GDM1 (cell line): ENCODE measurements around the gene OTOP3.
A peak's percentile ranks its signal among the peaks of the same experiment; 100 is the strongest.
"Not testable (repeated sequence)": the region's sequence is repeated elsewhere in the genome, so short reads cannot be mapped to it uniquely, and the experiment has no call there.

Experiments used
- DNase-seq: peaks from one replicate; lab custom pipeline; 2025; lab: John Stamatoyannopoulos, UW

Gene OTOP3

DNA sequence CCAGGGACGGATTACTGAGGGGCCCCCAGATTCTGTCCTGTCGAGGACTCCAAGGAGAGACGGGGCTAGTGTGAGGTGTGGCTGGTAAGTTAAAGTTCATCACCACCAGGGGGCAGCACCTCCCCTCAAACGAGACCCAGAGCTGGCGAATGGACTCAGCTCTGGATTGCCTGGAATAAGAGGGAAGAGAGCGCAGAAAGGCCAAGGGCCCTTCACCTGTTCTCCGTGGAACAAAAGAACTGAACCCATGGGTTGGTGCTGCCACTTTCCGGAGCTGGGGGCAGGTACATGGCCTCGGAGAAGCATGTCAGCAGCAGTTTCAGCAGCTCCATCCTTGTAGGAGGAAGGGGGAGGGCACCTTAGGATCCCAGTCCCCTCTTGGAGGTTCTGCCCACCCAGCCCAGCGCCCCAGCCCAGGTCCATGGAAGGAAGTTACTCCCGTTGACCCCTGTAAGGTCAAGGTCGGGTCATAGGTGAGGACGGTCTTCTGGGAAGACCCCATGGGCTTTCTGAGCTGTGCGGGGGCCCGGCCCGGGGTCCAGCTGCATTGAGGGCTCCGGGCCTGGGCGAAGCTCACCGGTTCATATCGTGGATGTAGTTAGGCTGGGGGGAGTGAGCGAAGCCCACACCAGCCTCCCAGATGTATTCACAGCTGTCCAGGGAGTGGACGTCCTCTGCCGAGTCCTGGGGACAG lies 26.1 kb downstream of the OTOP3 start:
- peak; percentile 68 for DNase-seq

DNA sequence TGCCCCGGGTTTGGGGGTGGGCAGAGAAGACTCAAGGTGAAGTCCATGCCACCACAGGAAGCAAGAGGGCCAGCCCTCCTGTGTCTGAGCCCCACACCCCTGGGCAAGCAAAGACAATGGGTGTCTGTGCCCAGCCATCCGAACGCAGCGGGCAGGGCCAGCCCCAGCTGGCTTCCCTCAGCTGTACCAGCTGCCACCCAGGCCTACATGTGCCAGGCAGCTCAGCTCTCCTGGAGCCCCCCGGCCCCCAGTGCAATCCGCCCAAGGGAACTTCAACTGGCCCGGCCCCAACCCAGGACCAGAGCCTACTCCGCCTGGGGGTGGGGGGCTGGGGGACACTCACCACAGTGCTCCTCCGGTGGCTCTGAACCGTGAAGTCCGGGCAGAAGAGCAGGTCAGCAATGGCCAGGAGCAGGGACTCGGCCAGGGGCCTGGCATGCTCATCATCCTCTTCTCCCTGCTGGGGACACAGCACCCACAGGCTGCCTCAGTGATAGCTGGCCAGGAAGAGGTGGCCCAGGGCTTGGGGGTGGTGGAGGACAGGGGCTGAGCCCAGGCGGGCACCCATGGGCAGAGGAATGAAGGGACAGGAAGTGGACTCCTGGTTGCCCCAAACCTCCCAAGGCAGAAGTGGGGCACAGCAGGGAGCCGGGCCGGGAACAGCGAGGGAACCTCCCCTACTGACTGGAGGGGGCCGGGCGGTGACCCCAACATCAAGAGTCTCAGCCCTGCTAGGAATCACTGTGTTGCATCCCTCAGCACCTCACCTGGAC lies 27.1 kb downstream of the OTOP3 start:
- no peak for DNase-seq

- DNase-seq = no peak
Measured at GRCh38 chr17:74963656-74964055, 28.0 kb downstream of the OTOP3 start.

GRCh38 chr17:74964246-74964761 lies 28.6 kb downstream of the OTOP3 start:
- DNase-seq = no peak

- no peak for DNase-seq
Measured at GRCh38 chr17:74964988-74965622, 29.4 kb downstream of the OTOP3 start.

DNA sequence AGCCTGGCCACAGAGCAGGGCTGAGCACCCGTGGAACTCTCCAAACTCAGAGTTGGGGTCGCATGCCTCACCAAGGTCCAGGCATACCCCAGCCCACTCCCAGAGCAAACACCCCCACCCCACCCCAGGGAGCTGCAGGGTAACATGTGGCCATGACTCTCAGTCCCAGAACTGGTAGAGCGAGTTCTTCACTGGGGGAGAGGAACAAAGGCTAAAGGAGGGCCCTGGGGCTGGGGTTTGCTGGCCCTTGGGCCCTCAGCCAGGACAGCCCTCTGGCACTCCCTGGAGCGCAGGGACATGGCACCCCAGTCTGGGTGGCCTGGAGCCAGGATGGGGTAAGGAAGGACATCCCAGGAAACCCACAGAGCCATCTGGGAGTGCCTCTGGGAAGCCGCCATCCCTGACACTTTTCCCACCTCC lies 32.7 kb downstream of the OTOP3 start:
- DNase-seq = no peak

DNA sequence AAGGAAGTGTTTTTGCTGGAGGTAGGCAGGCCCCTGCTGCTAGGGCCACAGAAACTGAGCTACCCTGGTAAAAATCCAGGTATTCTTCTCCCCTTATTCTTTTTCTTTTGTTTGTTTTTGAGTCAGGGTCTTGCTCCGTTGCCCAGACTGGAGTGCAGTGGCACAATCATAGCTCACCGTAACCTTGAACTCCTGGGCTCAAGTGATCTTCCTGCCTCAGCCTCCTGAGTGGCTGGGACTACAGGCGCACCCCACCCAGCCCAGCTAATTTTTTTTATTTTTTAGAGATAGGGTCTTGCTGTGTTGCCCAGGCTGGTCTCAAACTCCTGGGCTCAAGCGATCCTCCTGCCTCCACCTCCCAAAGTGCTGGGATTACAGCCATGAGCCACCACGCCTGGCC lies 33.8 kb downstream of the OTOP3 start:
- DNase-seq = not testable (repeated sequence)

- DNase-seq = no peak
Measured at GRCh38 chr17:74970395-74970794, 34.7 kb downstream of the OTOP3 start.

- DNase-seq = no peak
Measured at GRCh38 chr17:74971069-74971841, 35.6 kb downstream of the OTOP3 start.

DNA sequence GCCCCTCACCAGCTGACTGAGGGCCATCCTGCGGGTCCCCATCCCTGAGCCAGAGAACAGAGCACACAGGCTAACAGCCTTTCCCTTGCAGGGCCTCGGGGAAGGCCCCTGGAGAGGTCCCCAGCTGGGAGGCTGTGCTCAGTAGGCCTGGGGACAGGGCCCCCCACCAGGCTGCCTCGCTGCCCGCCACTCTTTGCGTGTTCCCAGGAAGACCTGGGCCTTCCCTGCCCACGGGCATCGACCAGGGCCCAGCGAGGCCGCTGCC lies 36.1 kb downstream of the OTOP3 start:
- DNase-seq = no peak

DNA sequence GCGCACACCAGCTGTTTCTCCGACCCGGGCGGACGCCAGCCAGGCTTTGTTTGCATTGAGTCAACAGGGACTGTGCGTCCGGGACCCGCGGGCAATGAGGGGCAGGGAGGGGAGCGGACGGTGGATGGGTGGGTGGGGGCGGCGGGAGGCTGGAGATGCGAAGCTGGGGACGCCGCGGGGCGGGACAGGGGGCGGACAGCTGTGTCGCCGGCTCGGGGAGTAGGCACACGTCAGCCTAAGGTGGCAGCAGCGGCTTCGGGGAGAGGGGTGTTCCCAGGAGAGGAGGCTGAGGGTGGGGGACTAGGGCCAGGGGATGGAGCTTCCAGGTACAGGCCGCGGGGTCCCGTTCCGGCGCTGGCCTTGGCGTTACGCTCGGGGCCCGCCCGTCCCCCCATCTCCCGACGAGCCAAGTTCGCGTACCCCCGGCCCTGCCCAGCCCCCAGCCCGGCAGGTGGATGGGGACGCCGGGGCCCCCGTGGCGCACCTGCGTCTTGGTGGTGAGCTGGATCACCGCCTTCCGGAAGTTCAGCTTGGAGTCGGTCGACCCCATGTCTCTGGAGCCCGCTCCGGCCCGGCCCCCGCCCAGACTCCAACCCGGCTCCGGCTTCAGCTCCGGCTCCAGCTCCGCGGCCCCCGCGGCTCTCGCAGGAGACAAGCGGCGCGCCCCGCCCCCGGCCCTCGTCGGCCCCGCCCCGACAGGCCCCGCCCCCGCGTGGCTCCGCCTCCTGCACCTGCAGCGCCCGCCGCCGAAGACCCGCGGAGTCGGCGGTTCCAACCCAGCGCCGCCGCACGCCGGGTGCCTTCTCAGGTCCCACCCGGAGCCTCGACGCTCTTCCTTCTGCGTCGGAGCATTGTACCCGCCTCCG lies 36.6 kb downstream of the OTOP3 start, which contains the start of gene HID1:
HID1 (minus strand) TSS at position 653 of the 866 bp plus-strand sequence; CDS start at position 550, 103 bp downstream.
- DNase-seq = no peak

GRCh38 chr17:74972973-74973328 lies 37.3 kb downstream of the OTOP3 start:
- no peak for DNase-seq

- DNase-seq = no peak
Measured at GRCh38 chr17:74975943-74976342, 40.2 kb downstream of the OTOP3 start.

DNA sequence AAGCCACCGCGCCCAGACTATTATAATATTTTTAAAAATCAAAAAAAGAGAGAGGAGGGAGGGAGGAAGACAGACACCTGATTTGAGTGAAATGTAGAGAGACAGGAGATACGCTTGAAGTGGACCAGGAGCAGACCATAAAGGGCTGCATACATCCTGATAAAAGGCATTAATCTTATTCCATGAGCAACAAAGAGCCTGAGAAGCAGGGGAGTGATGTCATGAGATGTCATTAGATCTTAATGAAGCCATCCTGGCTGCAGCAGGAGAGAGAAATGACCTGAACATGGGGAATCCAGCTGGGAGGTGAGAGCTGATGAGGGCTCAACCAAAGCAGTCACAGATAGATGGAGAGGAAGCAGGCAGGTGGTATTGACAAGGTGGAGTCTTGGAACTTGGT lies 42.1 kb downstream of the OTOP3 start:
- DNase-seq = no peak

- DNase-seq = no peak
Measured at GRCh38 chr17:74978240-74978639, 42.5 kb downstream of the OTOP3 start.

DNA sequence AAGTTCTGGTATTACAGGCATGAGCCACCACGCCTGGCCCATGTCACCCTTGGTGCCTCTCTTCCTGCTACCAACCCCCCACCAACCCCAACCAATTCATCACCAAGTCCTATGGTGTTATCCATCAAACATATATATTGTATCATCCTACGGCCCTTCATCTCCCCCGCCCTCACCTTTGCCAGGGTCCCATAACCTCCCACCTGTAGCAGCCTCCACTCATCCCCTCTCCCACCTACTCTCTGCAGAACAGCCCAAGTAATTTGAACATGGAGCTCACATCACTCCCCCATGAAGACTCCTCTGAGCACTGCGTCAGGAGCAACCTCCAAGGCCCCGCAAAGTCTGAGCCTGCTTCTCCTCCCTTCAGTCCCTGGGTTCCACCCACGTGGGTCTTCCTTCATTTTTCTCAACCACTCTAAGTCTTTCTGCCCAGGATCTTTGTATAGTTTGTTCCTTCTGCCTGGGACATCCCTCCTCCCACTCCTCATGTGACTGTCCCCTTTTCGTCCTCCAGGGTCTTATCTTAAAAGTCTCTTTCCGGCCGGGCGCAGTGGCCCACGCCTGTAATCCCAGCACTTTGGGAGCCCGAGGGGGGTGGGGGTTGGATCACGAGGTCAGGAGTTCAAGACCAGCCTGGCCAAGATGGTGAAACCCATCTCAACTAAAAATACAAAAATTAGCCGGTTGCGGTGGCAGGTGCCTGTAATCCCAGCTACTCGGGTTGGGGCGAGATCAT lies 43.9 kb downstream of the OTOP3 start:
- no peak for DNase-seq

DNA sequence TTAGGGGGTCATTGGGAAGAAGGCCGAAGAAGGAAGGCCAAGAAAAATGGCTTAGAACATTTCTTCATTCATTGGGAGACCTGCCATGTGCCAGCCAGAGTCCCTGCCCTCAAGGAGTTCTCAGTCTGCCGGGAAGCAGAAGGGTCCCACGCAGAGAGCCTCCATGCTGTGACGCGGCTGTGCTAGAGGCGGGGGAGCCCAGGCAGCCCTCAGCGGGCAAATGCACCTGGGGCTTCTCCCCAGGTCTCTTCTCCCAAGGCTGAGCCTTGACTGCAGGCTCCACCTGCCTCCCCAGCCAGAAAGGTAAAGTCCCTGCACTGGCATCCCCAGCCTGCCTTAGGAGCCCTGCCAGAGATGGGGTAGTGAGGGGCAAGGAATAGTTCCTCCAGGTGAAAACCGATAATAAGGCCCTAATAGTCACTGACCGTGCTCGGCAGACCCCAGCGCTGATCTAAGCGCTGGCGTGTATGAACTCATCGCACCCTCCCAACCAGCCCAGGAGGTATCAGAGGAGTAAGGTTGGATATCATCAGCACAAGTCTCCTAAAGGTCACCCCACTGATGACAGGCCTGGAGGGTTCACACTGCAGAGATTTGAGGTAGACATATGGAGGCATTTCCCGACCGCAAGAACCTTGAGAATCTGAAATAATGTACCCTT lies 45.8 kb downstream of the OTOP3 start:
- DNase-seq = no peak

DNA sequence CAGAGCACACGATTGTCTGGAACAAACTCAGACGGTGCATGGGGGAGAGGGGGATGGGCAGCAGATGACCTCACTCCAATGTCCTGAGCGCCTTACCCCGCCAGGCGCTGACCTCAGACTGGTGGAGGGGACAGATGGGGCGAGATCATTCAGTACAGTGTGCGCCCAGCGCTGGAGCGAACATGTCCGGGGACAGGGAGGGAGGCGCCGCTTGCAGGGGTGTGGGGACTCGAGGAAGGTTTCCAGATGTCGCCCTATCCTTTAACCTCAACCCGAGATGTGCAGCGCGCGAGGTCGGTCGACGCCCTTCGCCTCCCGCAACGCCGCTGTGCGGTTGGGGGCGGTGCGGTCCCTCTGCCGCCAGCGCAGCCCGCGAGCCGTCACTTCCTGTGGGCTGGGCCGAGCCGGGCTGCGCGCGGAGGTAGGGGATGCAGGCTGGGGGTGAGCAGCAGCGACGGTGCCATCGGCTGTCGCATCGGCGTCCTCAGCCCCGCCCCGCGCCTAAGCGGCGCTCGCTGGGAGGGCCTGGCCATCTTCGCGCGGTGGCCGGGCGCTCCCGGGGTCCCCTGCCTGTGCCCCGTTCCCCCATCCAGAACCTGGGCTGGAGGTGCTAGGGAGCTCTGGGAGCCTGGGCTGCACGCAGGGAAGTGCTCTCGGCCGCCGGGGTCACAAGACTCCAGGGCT lies 46.4 kb downstream of the OTOP3 start:
- DNase-seq = peak; percentile 32

GRCh38 chr17:74982663-74983313 lies 47.1 kb downstream of the OTOP3 start:
- DNase-seq = not testable (repeated sequence)
